GM23338 (cell line): Measurements from ENCODE around the gene LMBRD1. TPM values are rescaled to one million over a fixed set of nuclear protein-coding genes. Genes with fewer than 3 reads are reported as not detected.

Experiments
- ATAC-seq: fragments of 200-7000 bp; cut with Tn5 transposase; 3 replicates; pipeline ENCODE4 v1.9.1; 2020
- DNase-seq: peaks from one replicate; pipeline ENCODE4 v3.0.0-alpha.2; 2015; ENCODE audit warnings: low spot score
- H2AFZ ChIP-seq: fragments of 200-600 bp; sonication (generic); 2 replicates; pipeline ENCODE4 v1.8.0; 2016; ENCODE audit warnings: antibody characterized with exemption, mild to moderate bottlenecking, moderate library complexity
- H3F3A ChIP-seq: fragments of 200-600 bp; sonication (generic); replicated peaks from 2 replicates; pipeline ENCODE4 v1.8.0; 2017; ENCODE audit warnings: antibody characterized with exemption, mixed run types, low read depth
- H3K27ac ChIP-seq: fragments of 200-600 bp; sonication (generic); 2 replicates; pipeline ENCODE4 v1.6.1; 2016; ENCODE audit warnings: low read depth
- H3K27me3 ChIP-seq: fragments of 200-600 bp; sonication (generic); 2 replicates; pipeline ENCODE4 v1.8.0; 2016; ENCODE audit warnings: mild to moderate bottlenecking, mixed run types, moderate library complexity; ENCODE audit not compliant: insufficient read depth
- H3K36me3 ChIP-seq: fragments of 200-600 bp; sonication (generic); 2 replicates; pipeline ENCODE4 v1.8.0; 2016; ENCODE audit warnings: mild to moderate bottlenecking; ENCODE audit not compliant: insufficient read depth
- H3K4me1 ChIP-seq: fragments of 200-600 bp; sonication (generic); 2 replicates; pipeline ENCODE4 v1.8.0; 2016; ENCODE audit warnings: mild to moderate bottlenecking, moderate library complexity; ENCODE audit not compliant: insufficient read depth
- H3K4me2 ChIP-seq: fragments of 200-600 bp; sonication (generic); 2 replicates; pipeline ENCODE4 v1.7.1; 2017; ENCODE audit warnings: mixed run types
- H3K4me3 ChIP-seq: fragments of 200-600 bp; sonication (generic); 2 replicates; pipeline ENCODE4 v1.6.1; 2016; ENCODE audit warnings: mixed run types
- H3K79me2 ChIP-seq: fragments of 200-600 bp; sonication (generic); replicated peaks from 2 replicates; pipeline ENCODE4 v1.8.0; 2017; ENCODE audit warnings: mild to moderate bottlenecking; ENCODE audit not compliant: insufficient read depth
- H3K9me2 ChIP-seq: fragments of 200-600 bp; sonication (generic); 2 replicates; pipeline ENCODE4 v1.8.0; 2017; ENCODE audit not compliant: insufficient read depth
- H4K20me1 ChIP-seq: fragments of 200-600 bp; sonication (generic); replicated peaks from 2 replicates; pipeline ENCODE4 v1.8.0; 2017; ENCODE audit warnings: mild to moderate bottlenecking; ENCODE audit not compliant: insufficient read depth
- H3K27ac Mint-ChIP-seq: 2 replicates; pipeline ENCODE4 v1.8.0; 2020; ENCODE audit warnings: inconsistent platforms, mild to moderate bottlenecking, moderate library complexity, mixed read lengths
- H3K27me3 Mint-ChIP-seq: 3 replicates; pipeline ENCODE4 v1.8.0; 2022; ENCODE audit warnings: low read depth, mild to moderate bottlenecking, moderate library complexity, mixed read lengths, inconsistent platforms; ENCODE audit not compliant: insufficient read depth, poor library complexity
- H3K36me3 Mint-ChIP-seq: 3 replicates; pipeline ENCODE4 v1.8.0; 2021; ENCODE audit warnings: low read depth, mild to moderate bottlenecking, inconsistent platforms, moderate library complexity, mixed read lengths
- H3K4me1 Mint-ChIP-seq: 3 replicates; pipeline ENCODE4 v1.8.0; 2020; ENCODE audit warnings: mild to moderate bottlenecking, inconsistent platforms, mixed read lengths
- H3K4me3 Mint-ChIP-seq: 3 replicates; pipeline ENCODE4 v1.8.0; 2021; ENCODE audit warnings: moderate library complexity, mild to moderate bottlenecking, inconsistent platforms, mixed read lengths
- H3K9me3 Mint-ChIP-seq: 3 replicates; pipeline ENCODE4 v1.8.0; 2020; ENCODE audit warnings: moderate library complexity, mild to moderate bottlenecking, inconsistent platforms, mixed read lengths
- CREB1 ChIP-seq: fragments of 250-450 bp; sonication (Bioruptor Pico); IDR thresholded peaks from 2 replicates; pipeline ENCODE4 v1.5.0; 2020; ENCODE audit warnings: low read depth, mild to moderate bottlenecking, moderate library complexity
- CTCF ChIP-seq, 2 experiments: fragments of 200-600 bp in 1 of 2; sonication (generic) in 1 of 2; conservative IDR thresholded peaks; 2 replicates each; pipeline versions ENCODE4 v1.5.1 to v1.6.1; 2016 to 2017; ENCODE audit warnings: antibody characterized with exemption in 2 of 2, low read depth in 2 of 2, mild to moderate bottlenecking in 2 of 2, moderate library complexity in 1 of 2
- EZH2 ChIP-seq: fragments of 200-600 bp; sonication (generic); IDR thresholded peaks from one replicate; pipeline ENCODE4 v1.8.0; 2017; ENCODE audit warnings: antibody characterized with exemption, mild to moderate bottlenecking, low read depth; ENCODE audit not compliant: unreplicated experiment
- JUNB ChIP-seq: IDR thresholded peaks from one replicate; pipeline ENCODE4 v1.6.1; 2016; ENCODE audit warnings: antibody characterized with exemption; ENCODE audit not compliant: unreplicated experiment
- NANOG ChIP-seq: IDR thresholded peaks from 2 replicates; pipeline ENCODE4 v1.6.1; 2016; ENCODE audit warnings: antibody characterized with exemption, borderline replicate concordance
- STAT1 ChIP-seq: IDR thresholded peaks from one replicate; pipeline ENCODE4 v1.6.1; 2016; ENCODE audit warnings: antibody characterized with exemption; ENCODE audit not compliant: unreplicated experiment
- ZNF331 ChIP-seq: fragments of 250-450 bp; sonication (Bioruptor Pico); IDR thresholded peaks from 2 replicates; pipeline ENCODE4 v1.5.0; 2020; ENCODE audit warnings: low read depth, mild to moderate bottlenecking, moderate library complexity
- polyA plus RNA-seq: library from polyadenylated mRNA; unstranded; fragments of >200 nt; fragmentation: Nextera tagmentation; extraction: Ambion mirVana; gene quantifications from 2 replicates; pipeline ENCODE4 v1.2.1, GENCODE V29; 2016
- total RNA-seq: library from RNA; depleted of rRNA; stranded (reverse); fragments of >200 nt; shearing (Covaris generic); gene quantifications from 2 replicates; pipeline ENCODE4 v1.2.3, GENCODE V29; 2014; rRNA removed
- TF ChIP-seq, protein P1 (sequence below): IDR thresholded peaks from 2 replicates; pipeline ENCODE4 v1.6.1; 2016; ENCODE audit warnings: antibody characterized with exemption
- TF ChIP-seq, protein P2 (sequence below): IDR thresholded peaks from one replicate; pipeline ENCODE4 v1.6.1; 2018; ENCODE audit warnings: antibody characterized with exemption; ENCODE audit not compliant: unreplicated experiment

LMBRD1 gene
- total and polyA plus RNA-seq, 2 experiments from 2014 or later, result 20.3 to 21.0 TPM

DNA sequence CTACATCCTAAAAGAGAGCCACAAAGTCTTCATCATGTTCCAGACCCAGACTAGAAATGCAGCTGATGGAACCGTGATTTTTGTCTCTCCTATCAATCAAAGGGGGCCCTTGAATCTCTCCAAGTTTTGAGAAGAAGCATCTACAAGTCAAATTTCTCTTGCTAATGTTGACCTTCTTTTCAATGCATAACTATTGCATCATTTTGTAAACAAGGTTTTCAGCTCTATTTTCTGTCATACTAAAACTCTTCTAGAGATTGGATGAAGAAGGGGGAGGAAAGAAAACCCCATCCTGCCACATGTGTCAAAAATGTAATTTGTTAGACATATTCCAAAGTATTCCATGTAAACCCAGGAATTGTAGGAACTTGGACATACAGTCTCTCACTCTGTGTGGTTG is 169.2 kb downstream of the LMBRD1 start:
- H3K4me1 Mint-ChIP-seq, result peaks cover 8% of the 10 kb centered on the region
- Histone ChIP-seq H3K36me3 (no peaks in the 10 kb centered on the region), H3K27ac (no peak overlapping the region), H3K79me2 (no peaks in the 10 kb centered on the region), H4K20me1 (no peaks in the 10 kb centered on the region), H2AFZ (no peak overlapping the region), H3K4me1 (peaks cover 6% of the 10 kb centered on the region; the same call in 1 of the 2 replicates), H3K27me3 (no peaks in the 10 kb centered on the region), H3K4me3 (no peak overlapping the region), H3K4me2 (no peak overlapping the region), H3F3A (no peaks in the 10 kb centered on the region), H3K9me2 (no peaks in the 10 kb centered on the region)
- DNase-seq (no peak), ATAC-seq (no peak)
- TF ChIP-seq CREB1 (CRISPR knock-in tag) (no peak), JUNB (no peak)
- peaks cover 3% of the 10 kb centered on the region for H3K27me3 Mint-ChIP-seq
- no peaks in the 10 kb centered on the region for H3K9me3 Mint-ChIP-seq
- no peak overlapping the region for H3K4me3 Mint-ChIP-seq
- H3K36me3 Mint-ChIP-seq, result no peaks in the 10 kb centered on the region
- H3K27ac Mint-ChIP-seq, result no peak overlapping the region

GRCh38 chr6:69624944-69625343 is 171.9 kb downstream of the LMBRD1 start:
- Histone ChIP-seq H3K79me2 (no peaks in the 10 kb centered on the region), H3K27me3 (no peaks in the 10 kb centered on the region), H3K9me2 (no peaks in the 10 kb centered on the region), H3F3A (no peaks in the 10 kb centered on the region), H3K4me1 (peaks cover 7% of the 10 kb centered on the region; the same call in 1 of the 2 replicates), H3K36me3 (no peaks in the 10 kb centered on the region), H3K4me2 (no peak overlapping the region), H3K4me3 (no peak overlapping the region), H3K27ac (no peak overlapping the region), H2AFZ (no peak overlapping the region), H4K20me1 (no peaks in the 10 kb centered on the region)
- no peaks in the 10 kb centered on the region for H3K36me3 Mint-ChIP-seq
- no peaks in the 10 kb centered on the region for H3K9me3 Mint-ChIP-seq
- H3K27me3 Mint-ChIP-seq, result peaks cover 1% of the 10 kb centered on the region
- TF ChIP-seq STAT1 (no peak), ZNF331 (CRISPR knock-in tag) (no peak), JUNB (no peak), NANOG (no peak), CTCF (conservative IDR thresholded peaks at IDR 0.05; ENCODE audit: low read depth in 2 of 2) (no peak), EZH2 (no peak), CREB1 (CRISPR knock-in tag) (no peak)
- TF ChIP-seq, protein P1, sequence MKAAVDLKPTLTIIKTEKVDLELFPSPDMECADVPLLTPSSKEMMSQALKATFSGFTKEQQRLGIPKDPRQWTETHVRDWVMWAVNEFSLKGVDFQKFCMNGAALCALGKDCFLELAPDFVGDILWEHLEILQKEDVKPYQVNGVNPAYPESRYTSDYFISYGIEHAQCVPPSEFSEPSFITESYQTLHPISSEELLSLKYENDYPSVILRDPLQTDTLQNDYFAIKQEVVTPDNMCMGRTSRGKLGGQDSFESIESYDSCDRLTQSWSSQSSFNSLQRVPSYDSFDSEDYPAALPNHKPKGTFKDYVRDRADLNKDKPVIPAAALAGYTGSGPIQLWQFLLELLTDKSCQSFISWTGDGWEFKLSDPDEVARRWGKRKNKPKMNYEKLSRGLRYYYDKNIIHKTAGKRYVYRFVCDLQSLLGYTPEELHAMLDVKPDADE, result no peak
- TF ChIP-seq, protein P2, sequence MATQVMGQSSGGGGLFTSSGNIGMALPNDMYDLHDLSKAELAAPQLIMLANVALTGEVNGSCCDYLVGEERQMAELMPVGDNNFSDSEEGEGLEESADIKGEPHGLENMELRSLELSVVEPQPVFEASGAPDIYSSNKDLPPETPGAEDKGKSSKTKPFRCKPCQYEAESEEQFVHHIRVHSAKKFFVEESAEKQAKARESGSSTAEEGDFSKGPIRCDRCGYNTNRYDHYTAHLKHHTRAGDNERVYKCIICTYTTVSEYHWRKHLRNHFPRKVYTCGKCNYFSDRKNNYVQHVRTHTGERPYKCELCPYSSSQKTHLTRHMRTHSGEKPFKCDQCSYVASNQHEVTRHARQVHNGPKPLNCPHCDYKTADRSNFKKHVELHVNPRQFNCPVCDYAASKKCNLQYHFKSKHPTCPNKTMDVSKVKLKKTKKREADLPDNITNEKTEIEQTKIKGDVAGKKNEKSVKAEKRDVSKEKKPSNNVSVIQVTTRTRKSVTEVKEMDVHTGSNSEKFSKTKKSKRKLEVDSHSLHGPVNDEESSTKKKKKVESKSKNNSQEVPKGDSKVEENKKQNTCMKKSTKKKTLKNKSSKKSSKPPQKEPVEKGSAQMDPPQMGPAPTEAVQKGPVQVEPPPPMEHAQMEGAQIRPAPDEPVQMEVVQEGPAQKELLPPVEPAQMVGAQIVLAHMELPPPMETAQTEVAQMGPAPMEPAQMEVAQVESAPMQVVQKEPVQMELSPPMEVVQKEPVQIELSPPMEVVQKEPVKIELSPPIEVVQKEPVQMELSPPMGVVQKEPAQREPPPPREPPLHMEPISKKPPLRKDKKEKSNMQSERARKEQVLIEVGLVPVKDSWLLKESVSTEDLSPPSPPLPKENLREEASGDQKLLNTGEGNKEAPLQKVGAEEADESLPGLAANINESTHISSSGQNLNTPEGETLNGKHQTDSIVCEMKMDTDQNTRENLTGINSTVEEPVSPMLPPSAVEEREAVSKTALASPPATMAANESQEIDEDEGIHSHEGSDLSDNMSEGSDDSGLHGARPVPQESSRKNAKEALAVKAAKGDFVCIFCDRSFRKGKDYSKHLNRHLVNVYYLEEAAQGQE, result no peak
- peaks cover 9% of the 10 kb centered on the region; the same call in 2 of the 3 replicates for H3K4me1 Mint-ChIP-seq
- no peak overlapping the region for H3K27ac Mint-ChIP-seq
- H3K4me3 Mint-ChIP-seq, result no peak overlapping the region
- DNase-seq (no peak), ATAC-seq (no peak)

Other genes starting within 250 kb of the LMBRD1 start
- not detected in 2 replicates for gene COL19A1, start 69.5 kb upstream of the LMBRD1 start, total RNA-seq
- gene COL19A1, start 69.5 kb upstream of the LMBRD1 start, polyA plus RNA-seq, result 0.03 TPM in 1 of 2 replicates, not detected in the other